Measurements from ENCODE around the gene ACR. TPM values are rescaled to one million over a fixed set of nuclear protein-coding genes. Genes with fewer than 3 reads are reported as not detected.

Gene ACR
- total and polyA plus RNA-seq, 10 of the 15 experiments (the other 5 are each of a cell fraction or from before 2014, with no cell fraction given) = not detected

GRCh38 chr22:50722048-50722701 lies 15.8 kb upstream of the ACR start (continued):
- TF ChIP-seq CEBPZ (IDR thresholded peaks at IDR 0.05; ENCODE audit: low read depth, low read length) = no peak

GRCh38 chr22:50722716-50723428 lies 15.1 kb upstream of the ACR start:
- WGBS (ENCODE audit: insufficient coverage, insufficient replicate concordance, low lambda C conversion rate, missing lambda C conversion rate) = 42% methylated on average over 12 of the region's 12 CpGs
- DNase-seq (ENCODE audit: low read depth, low spot score) (no peak), ATAC-seq (no peak), FAIRE-seq (no peak)
- Histone ChIP-seq H3K36me3 (ENCODE audit: control insufficient read depth in 2 of 2, insufficient read depth in 2 of 2, low read length in 1 of 2) (no peaks in the 10 kb centered on the region), H3K27ac (ENCODE audit: control insufficient read depth, insufficient read depth) (no peak overlapping the region), H3K4me1 (ENCODE audit: control insufficient read depth, insufficient read depth, low read length) (no peaks in the 10 kb centered on the region), H3K4me2 (ENCODE audit: control insufficient read depth, insufficient read depth) (no peak overlapping the region), H3K79me2 (ENCODE audit: control insufficient read depth, insufficient read depth, low read length) (no peaks in the 10 kb centered on the region), H3K27me3 (replicated peaks in 1 of 2; ENCODE audit: control insufficient read depth in 2 of 2, insufficient read depth in 2 of 2, low read length in 1 of 2) (no peaks in the 10 kb centered on the region), H2AFZ (ENCODE audit: control insufficient read depth, low read depth, low read length) (no peak overlapping the region), H4K20me1 (ENCODE audit: control insufficient read depth, insufficient read depth) (no peaks in the 10 kb centered on the region; the same call in 1 of the 2 replicates), H3K9ac (ENCODE audit: control insufficient read depth, insufficient read depth, low read length) (no peak overlapping the region), H3K9me3 (replicated peaks; ENCODE audit: control insufficient read depth, insufficient read depth, low read length) (no peaks in the 10 kb centered on the region; the same call in 2 of the 3 replicates), H3K4me3 (no peak overlapping the region)
- in situ Hi-C loops (cut with MboI) = no loop called here
- intact Hi-C loops (cut with micrococcal nuclease; ENCODE audit: unreplicated experiment) = no loop called here
- CTCF ChIA-PET = no interaction called here
- no TSS peak for BruUV-seq (replicated peaks)
- RAD21 ChIA-PET (ENCODE audit: unreplicated experiment) = no interaction called here
- POLR2A ChIA-PET = no interaction called here
- TF ChIP-seq MAX (IDR thresholded peaks at IDR 0.05; ENCODE audit: low read depth, low read length) (no peak), PAX5 (IDR thresholded peaks at IDR 0.05; ENCODE audit: borderline replicate concordance, low read depth, low read length) (no peak), MEF2B (IDR thresholded peaks at IDR 0.05; ENCODE audit: partially characterized antibody, poor library complexity, severe bottlenecking) (no peak), SMAD1 (IDR thresholded peaks at IDR 0.05; ENCODE audit: low read depth, partially characterized antibody) (no peak)
- SMC1A ChIA-PET (ENCODE audit: uncharacterized antibody, unreplicated experiment) = no interaction called here
